Renal cortex interstitium (tissue), 15 donors: ENCODE measurements around the gene C1QTNF8. TPM values are rescaled to one million over a fixed set of nuclear protein-coding genes. Genes with fewer than 3 reads are reported as not detected.

ENCODE experiments used
- DNase-seq, 11 donors: peaks; one replicate each; pipeline ENCODE4 v3.0.0-alpha.2; 2013; ENCODE audit warnings: low read depth in 9 of 11, low spot score in 4 of 11; ENCODE audit errors: extremely low read depth in 1 of 11
- long read RNA-seq, 16 experiments: transcript quantifications; one replicate each; lab custom pipeline, GENCODE V29; 2026
- polyA plus RNA-seq, 3 donors: library from polyadenylated mRNA; unstranded; fragments of 120-200 nt; gene quantifications; one replicate each; pipeline ENCODE4 v1.2.1, GENCODE V29; 2013; ENCODE audit not compliant: insufficient read length in 3 of 3

The C1QTNF8 gene, protein sequence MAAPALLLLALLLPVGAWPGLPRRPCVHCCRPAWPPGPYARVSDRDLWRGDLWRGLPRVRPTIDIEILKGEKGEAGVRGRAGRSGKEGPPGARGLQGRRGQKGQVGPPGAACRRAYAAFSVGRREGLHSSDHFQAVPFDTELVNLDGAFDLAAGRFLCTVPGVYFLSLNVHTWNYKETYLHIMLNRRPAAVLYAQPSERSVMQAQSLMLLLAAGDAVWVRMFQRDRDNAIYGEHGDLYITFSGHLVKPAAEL
- not detected for polyA plus RNA-seq
- long read RNA-seq, donor 1 = 0 reads
- long read RNA-seq, donor 2 = 0 reads
- long read RNA-seq, donor 3 = 0 reads
- long read RNA-seq, donor 4 = 0 reads
- long read RNA-seq, donor 5 = 0 reads
- long read RNA-seq, donor 6 = 0 reads
- long read RNA-seq, donor 7 = 0 reads
- long read RNA-seq, donor 8 = 0 reads
- long read RNA-seq, donor 9 = 0 reads
- long read RNA-seq, donor 10 = 0 reads
- long read RNA-seq, donor 11 = 0 reads
- long read RNA-seq, donor 12 = 0 reads
- long read RNA-seq, donor 13 = 0 reads
- long read RNA-seq, donor 14 = 0 reads
- long read RNA-seq, donor 15 = 0 reads
- long read RNA-seq, donor 16 = 0 reads

DNA sequence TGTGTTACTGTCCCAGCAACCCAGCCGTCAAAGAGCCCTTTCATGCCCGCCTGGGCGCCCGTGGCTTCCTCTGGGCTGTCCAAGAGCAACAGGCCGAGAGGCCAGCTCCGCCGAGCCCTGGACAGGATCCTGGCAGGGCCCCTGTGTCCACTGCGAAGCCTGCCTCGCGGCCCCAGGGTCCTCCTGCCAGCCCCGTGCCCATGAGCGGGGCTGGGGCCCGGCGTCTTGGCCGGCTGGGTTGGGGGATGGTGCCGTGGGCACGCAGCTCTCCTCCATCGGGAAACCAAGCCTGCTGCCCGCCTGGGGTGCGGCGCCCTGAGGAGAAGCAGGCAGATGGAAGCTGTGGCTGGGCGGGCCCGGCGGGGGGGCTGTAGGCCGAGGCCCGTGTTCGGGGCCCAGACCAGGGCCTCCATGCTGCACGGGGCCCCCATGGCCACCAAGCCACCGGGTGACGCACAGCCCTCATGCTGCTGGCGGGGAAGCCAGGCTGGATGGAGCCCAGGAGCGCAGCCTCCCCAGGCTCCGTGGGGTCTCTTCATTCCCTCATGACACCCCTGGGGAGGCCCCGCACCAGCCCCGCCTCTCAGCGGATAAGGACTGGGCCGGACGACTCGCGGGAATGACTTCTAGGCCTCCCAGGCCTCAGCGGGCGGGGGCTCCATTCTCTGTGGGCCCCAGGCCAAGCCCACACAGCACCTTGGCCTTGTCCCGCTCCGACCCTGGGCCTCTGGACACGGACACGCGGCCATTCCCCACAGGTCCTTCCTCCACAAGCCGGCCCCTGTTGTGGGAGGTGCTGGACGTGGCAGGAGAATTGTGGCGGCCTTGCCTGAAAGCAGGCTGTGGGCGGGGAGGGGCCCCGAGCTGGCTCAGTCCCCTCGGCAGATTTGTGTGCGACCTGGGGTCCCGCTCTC lies at the start of gene C1QTNF8:
Gene C1QTNF8 (minus strand): TSS at position 76 of the 914 bp plus-strand sequence. CDS start 1,322 bp downstream, outside the sequence.
- DNase-seq = no peak

DNA sequence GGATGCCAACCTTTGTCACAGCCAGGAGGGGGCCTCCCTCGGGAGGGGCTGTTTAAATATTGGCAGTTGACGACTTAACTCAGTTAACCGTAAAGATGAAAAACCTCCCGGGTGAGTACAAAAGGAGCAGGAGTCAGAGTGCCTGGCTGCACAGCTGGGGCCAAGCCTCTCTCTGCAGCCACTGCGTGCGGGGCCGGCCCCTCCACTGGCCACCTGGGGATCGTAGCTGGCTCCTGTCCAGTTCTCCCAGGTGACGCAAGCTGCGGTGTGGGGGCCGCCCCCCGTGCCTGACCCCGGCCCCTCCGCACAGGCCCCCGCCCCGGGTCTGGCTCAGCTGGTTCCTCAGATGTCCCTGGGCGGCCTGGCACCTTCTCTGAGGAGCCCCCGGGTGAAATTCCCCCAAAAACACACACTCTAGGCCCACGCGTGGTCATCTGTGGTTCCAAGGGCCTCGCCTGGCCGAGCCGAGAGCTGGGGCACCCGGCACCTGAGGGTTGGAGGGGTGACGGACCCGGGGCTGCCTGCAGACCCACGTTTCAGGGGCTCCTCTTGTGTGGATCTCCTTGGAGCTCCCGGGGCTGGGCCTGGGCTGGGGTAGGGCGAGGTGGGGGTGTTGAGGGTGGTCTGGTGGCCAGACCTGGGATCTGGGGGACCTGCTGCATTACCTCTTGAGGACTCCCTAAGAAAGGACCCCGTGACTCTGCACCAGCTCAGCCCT lies 49.5 kb upstream of the C1QTNF8 start:
- no peak for DNase-seq

GRCh38 chr16:1144476-1145382 lies 48.7 kb upstream of the C1QTNF8 start:
- DNase-seq = no peak

DNA sequence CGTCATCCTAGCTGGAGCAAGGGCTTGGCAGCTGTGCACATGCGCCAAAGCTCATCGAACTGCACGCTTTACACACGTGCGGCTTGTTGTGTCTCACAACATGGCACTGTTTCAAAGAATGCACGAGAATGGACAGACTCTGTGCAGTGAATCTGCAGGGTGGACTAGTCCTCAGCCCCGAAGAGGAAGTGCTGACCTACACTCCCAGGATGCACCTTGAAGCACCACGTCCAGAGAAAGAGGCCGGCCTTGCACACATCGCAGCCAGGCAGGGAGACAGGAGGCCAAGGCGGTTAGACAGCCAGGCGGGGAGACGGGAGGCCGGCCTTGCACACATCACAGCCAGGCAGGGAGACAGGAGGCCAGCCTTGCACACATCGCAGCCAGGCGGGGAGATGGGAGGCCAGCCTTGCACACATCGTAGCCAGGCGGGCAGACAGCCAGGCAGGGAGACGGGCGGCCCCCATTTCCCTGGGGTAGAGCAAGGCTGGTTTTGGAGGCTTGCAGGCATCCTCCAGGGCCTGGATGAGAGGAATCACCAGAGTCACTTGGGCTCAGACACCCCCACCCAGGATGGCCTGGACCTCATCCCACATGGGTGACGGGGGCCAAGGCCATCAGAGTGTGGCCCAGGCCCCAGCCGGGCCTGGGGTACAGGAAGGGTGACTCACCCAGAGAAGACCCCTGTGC lies 47.9 kb upstream of the C1QTNF8 start:
- DNase-seq = no peak

DNA sequence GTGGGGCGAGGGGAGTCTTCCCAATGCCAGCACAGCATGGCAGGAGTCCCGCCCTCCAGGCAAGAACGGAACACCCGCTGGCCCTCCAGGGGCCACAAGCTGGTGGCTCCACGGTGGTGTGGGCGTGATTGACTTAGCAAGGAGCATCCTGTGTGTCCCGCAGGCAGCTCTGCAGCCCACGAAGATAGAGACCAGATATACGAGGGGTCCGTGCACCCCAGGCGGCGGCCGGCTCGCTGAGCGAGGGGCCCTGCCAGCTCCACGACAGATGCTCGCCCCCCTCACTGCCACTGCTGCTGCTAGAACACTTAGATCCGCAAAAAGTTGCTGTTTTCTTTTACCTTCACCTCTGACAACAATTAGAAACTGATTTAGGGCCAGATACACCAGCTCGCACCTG lies 46.9 kb upstream of the C1QTNF8 start:
- no peak for DNase-seq

- DNase-seq = no peak
Observed at GRCh38 chr16:1141716-1142115, 45.7 kb upstream of the C1QTNF8 start.

GRCh38 chr16:1141191-1141590 lies 45.1 kb upstream of the C1QTNF8 start:
- DNase-seq = no peak

DNA sequence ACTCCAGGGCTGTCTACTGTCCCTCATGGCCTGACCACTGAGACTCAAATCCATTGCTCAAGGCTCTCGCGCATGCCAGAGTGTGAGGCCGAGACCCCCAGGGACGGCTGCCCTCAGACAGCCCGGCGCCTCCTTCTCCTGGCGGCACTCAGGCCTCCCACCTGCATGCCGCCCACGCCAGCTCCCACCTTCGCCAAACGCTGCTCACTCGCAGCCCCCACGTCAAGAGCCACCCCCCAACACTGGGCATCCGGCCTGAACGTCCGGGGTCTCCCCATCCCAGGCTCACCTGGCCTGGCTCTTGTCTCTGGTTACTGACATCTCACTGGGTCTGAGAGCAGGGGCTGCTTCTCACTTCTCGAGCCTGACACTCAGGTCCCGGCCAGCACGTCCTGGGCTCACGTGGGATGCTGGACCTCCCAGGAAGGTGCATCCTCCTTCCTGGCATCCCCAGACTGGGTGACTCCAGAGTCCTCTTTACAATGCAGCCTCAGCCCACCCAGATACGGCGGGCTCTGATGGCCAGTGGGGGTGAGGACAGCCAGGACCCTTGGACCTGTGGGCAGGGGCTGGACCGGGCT lies 44.6 kb upstream of the C1QTNF8 start:
- DNase-seq = no peak

- no peak for DNase-seq
Observed at GRCh38 chr16:1137604-1138003, 41.6 kb upstream of the C1QTNF8 start.

- no peak for DNase-seq
Observed at GRCh38 chr16:1135459-1135825, 39.4 kb upstream of the C1QTNF8 start.

DNA sequence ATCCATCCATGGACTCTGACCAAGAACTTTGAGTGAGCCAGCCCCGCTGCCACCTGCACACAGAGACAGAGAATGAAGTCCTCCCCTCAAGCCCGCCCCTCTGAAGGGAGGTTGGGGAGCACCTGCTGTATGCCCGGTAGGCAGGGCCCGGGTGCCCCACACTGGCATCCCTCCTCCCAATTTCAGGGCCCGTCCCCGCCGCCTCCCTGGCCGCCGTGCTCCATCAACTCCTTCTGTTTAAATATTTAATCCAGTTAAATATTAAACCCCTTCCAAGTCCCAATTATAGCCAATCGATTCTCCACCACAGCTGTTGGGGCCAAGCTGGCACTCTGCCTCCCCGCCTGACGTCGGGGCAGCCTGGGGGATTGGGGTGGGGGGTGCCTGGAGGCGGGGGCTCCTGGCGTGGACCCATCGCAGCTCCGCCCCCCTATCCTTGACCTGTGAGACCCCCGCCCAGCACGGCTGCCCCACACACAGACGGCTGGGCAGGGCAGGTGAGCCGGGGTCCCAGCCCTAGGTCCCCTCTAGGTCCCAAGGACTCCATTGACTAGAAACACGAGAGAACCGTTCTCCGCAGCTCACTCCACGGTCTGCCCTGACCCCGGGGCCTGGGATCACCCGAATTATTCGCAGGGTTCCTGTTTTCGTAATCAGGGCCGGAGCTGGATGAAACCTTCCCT lies 38.9 kb upstream of the C1QTNF8 start:
- DNase-seq = no peak

DNA sequence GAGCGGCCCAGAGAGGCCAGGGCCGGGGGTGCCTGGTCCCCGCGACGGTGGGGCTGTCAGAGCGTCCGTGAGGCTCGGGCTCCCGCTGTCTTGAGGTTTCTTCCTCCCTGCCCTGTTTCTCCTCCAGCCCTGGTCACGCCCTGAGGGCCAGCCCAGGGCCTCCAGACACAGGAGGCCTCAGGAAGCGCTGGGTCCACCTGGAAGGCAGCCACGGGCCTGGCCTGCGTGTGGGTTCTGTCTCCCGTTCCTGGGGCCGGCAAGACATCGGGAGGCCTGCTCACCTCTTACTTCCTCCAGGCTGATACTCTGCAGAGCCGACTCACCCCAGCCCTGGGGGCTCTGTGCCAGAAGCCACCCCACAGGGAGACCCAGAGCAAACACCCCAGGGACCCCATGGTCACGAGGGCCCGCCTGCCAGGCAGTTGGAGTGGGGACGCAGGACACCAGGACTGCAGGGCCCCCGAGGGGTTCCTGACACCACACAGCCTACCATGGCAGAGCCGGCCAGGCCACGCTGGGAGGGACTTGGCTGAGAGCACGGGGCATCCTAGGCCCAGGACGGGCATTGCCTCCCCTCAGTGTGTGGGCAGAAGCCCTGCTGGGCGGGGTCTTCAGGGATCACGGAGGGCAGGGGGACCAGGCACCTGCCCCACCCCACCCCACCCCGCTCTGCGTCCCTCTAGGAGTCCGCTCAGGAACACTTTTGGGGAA lies 37.9 kb upstream of the C1QTNF8 start:
- no peak for DNase-seq

DNA sequence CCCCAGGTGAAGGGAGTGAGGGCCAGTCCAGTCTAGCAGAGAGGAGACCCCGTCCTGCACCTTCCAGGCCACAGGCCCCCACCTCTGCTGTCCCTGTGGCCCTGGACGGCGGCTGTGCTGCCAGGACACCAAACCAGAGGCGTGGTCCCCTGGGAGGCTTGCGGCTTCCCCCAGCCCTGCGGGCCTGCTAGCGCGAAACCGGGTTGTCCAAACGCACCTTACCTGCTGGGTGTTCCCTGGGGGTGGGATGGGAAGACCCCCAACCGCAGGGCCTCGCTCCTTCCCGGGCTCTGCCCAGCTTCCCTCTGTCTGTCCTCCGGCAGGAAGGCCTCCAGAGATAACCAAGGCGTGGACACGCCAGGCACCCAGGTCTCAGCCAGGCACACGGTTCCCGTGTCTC lies 37.2 kb upstream of the C1QTNF8 start:
- DNase-seq = no peak

DNA sequence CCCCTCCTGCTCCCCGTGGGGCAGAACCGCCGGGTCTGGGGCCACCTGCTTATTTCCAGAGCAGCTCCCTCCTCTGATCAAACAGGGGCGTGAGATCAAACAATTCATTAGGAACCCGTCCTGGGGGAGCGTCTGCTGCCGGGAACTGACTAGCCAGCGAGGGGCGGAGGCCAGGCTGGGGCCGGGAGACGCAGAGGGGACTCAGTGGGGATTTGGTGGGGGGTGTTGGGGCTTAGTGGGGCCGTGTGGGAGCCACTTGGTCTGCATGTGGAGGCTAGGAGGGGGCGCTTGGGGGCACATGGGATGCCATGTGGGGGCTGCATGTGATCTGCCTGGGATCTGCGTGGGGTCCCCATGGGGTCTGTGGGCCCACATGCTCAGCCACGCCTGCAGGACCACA lies 36.4 kb upstream of the C1QTNF8 start:
- no peak for DNase-seq

GRCh38 chr16:1131378-1131994 lies 35.4 kb upstream of the C1QTNF8 start:
- DNase-seq = no peak

GRCh38 chr16:1130382-1130781 lies 34.3 kb upstream of the C1QTNF8 start:
- DNase-seq = no peak
